ENCODE results near the gene TOB1.

TOB1 gene

DNA sequence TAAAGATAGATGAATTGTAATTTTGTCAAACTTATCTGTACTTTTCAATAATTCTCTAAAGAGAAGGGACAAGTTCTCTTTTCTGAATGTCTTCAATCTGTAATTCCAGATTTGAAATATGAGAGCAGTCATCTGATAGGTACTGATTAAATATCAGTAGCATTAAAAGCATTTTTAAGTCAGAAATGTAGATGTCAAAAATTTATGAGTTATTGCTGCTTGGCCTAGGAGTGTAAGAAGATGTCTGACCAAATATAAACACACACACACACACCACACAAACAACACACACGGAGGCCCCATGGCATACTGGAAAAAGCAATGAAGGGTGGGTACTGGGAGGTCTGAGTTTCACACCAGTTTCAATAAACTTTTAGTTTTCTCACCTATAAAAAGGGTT, 2.4 kb upstream of the TOB1 start:
- in situ Hi-C loops (cut with HindIII; ENCODE audit: low sequenced_read_pairs) = loop anchor here (5.0 kb wide), 1 partner anchor 79 kb away; no protein-coding TSS in a partner anchor
- TF ChIP-seq, protein P1, sequence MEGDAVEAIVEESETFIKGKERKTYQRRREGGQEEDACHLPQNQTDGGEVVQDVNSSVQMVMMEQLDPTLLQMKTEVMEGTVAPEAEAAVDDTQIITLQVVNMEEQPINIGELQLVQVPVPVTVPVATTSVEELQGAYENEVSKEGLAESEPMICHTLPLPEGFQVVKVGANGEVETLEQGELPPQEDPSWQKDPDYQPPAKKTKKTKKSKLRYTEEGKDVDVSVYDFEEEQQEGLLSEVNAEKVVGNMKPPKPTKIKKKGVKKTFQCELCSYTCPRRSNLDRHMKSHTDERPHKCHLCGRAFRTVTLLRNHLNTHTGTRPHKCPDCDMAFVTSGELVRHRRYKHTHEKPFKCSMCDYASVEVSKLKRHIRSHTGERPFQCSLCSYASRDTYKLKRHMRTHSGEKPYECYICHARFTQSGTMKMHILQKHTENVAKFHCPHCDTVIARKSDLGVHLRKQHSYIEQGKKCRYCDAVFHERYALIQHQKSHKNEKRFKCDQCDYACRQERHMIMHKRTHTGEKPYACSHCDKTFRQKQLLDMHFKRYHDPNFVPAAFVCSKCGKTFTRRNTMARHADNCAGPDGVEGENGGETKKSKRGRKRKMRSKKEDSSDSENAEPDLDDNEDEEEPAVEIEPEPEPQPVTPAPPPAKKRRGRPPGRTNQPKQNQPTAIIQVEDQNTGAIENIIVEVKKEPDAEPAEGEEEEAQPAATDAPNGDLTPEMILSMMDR (IDR thresholded peaks at IDR 0.05; ENCODE audit: low read depth, low read length, missing control alignments) = no peak
- DNase-seq (ENCODE audit: low read depth) = no peak
- no peak overlapping the region for H3K4me3 ChIP-seq (ENCODE audit: low read depth, low read length)

DNA sequence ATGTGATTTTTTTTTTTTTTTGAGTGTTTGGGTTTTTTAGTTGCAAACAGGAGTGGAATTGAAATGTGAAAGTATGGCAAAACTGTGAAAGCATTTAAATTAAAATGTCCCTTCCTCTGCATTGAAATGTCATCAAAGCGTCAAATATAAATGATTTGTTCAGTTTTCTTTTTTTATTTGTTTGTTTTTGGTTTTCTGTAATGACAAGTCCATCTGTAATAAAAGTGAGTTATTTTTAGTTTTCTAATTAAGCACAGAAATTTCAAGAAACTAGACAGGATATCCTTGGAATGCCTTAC, 1.9 kb upstream of the TOB1 start:
- DNase-seq (ENCODE audit: low read depth) = no peak
- TF ChIP-seq, protein P1 (IDR thresholded peaks at IDR 0.05; ENCODE audit: low read depth, low read length, missing control alignments) = no peak
- in situ Hi-C loops (cut with HindIII; ENCODE audit: low sequenced_read_pairs) = loop anchor here (5.0 kb wide), 1 partner anchor 79 kb away; no protein-coding TSS in a partner anchor
- H3K4me3 ChIP-seq (ENCODE audit: low read depth, low read length) = peak overlapping the region; percentile 72

DNA sequence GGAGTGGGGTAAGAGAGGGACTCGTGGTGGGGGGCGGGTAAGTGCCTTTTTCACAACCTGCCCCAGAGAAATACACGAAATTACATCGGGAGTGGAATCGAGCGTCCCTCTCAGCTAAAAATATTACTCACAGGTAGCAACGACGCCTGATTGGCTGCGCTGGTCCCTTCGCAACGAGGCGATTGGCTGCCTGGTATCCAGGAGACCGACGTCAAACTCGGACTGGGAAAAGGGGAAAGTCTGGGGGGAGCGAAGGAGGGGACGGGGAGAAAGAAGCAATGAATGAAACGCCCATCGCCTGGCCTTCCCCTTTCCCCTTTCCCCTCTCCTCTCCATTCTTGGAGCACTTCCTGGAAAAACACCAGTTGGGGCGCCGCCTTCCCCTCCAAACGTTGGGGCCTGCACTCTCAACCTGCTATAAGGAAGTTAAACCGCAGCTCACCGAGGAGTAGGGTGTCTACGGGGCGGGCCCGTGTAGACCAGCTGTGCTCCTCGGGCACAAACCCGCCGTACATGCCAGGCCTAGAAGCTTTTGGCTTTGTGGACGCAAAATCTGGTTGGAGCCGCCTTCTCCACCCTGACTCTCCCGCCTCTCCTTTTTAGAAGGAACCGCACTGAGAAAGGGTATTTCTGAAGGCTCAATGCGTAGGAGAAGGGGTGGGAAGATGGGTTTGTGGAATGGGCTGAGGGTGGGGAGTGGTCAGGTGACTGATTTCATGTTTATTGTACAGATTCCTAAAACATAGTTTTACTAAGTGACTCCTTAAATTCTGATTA, 1.4 kb upstream of the TOB1 start:
- TF ChIP-seq, protein P1 (IDR thresholded peaks at IDR 0.05; ENCODE audit: low read depth, low read length, missing control alignments) = no peak
- in situ Hi-C loops (cut with HindIII; ENCODE audit: low sequenced_read_pairs) = loop anchor here (5.0 kb wide), 1 partner anchor 80 kb away; no protein-coding TSS in a partner anchor
- peak; percentile 84 for DNase-seq (ENCODE audit: low read depth)
- peak overlapping the region; percentile 72 for H3K4me3 ChIP-seq (ENCODE audit: low read depth, low read length)

- H3K4me3 ChIP-seq (ENCODE audit: low read depth, low read length) = peak overlapping the region; percentile 72
- peak; percentile 46 for DNase-seq (ENCODE audit: low read depth)
- TF ChIP-seq, protein P1 (IDR thresholded peaks at IDR 0.05; ENCODE audit: low read depth, low read length, missing control alignments) = no peak
- in situ Hi-C loops (cut with HindIII; ENCODE audit: low sequenced_read_pairs) = loop anchor here (5.0 kb wide), 1 partner anchor 80 kb away; no protein-coding TSS in a partner anchor
These were observed 802 bp upstream of the TOB1 start for GRCh38 chr17:50866950-50867362.

DNA sequence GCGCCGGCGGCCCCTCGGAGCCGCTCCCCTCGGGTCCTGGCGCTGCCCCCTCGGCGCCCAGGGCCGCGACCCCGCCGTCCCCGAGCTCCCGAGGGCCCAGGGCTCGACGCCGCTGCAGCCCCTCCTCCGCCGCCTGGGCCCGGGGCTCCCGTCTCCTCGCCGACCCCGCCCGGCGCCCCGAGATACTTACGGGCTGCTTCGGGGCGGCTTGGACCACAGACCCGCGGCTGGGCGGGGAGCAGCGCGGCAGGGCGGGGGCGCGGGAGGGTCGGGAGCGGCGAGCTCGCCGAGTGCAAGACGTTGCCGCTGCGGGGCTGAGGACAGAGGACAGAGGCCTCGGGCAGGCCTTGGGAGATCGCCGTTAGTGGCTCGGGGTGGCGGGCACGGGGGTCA, 290 bp downstream of the TOB1 start:
- in situ Hi-C loops (cut with HindIII; ENCODE audit: low sequenced_read_pairs) = loop anchor here (5.0 kb wide), 1 partner anchor 81 kb away; no protein-coding TSS in a partner anchor
- H3K4me3 ChIP-seq (ENCODE audit: low read depth, low read length) = peak overlapping the region; percentile 72
- TF ChIP-seq, protein P1 (IDR thresholded peaks at IDR 0.05; ENCODE audit: low read depth, low read length, missing control alignments) = no peak
- DNase-seq (ENCODE audit: low read depth) = no peak

- in situ Hi-C loops (cut with HindIII; ENCODE audit: low sequenced_read_pairs) = loop anchor here (5.0 kb wide), 1 partner anchor 82 kb away; no protein-coding TSS in a partner anchor
- peak overlapping the region; percentile 72 for H3K4me3 ChIP-seq (ENCODE audit: low read depth, low read length)
- DNase-seq (ENCODE audit: low read depth) = peak; percentile 23
- TF ChIP-seq, protein P1 (IDR thresholded peaks at IDR 0.05; ENCODE audit: low read depth, low read length, missing control alignments) = peak; percentile 2
These were observed 890 bp downstream of the TOB1 start for GRCh38 chr17:50865060-50865867.

All from astrocyte of the cerebellum (primary cell).